GM21619 (cell line): Measurements from ENCODE around the gene LHFPL5.

Source experiments
- ATAC-seq: cut with Tn5 transposase; IDR thresholded peaks from one replicate; pipeline ENCODE4 v1.9.1; 2021; ENCODE audit not compliant: unreplicated experiment

The LHFPL5 gene

DNA sequence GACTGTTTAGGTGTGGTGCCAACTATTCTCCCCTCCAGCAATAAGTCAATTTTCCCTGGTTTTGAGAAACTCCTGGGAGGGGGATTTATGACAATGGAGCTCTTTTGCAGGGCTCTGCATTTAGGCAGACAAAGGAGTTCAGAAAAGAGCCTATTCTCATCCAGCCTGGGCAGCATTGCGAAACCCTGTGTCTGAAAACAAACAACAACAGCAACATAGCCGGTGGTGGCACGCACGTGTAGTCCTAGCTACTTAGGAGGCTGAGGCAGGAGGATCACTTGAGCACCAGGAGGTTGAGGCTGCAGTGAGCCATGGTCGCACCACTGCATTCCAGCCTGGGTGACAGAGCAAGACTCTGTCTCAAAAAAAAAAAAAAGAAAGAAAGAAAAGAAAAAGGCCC lies 14.5 kb upstream of the LHFPL5 start:
- ATAC-seq: no peak

DNA sequence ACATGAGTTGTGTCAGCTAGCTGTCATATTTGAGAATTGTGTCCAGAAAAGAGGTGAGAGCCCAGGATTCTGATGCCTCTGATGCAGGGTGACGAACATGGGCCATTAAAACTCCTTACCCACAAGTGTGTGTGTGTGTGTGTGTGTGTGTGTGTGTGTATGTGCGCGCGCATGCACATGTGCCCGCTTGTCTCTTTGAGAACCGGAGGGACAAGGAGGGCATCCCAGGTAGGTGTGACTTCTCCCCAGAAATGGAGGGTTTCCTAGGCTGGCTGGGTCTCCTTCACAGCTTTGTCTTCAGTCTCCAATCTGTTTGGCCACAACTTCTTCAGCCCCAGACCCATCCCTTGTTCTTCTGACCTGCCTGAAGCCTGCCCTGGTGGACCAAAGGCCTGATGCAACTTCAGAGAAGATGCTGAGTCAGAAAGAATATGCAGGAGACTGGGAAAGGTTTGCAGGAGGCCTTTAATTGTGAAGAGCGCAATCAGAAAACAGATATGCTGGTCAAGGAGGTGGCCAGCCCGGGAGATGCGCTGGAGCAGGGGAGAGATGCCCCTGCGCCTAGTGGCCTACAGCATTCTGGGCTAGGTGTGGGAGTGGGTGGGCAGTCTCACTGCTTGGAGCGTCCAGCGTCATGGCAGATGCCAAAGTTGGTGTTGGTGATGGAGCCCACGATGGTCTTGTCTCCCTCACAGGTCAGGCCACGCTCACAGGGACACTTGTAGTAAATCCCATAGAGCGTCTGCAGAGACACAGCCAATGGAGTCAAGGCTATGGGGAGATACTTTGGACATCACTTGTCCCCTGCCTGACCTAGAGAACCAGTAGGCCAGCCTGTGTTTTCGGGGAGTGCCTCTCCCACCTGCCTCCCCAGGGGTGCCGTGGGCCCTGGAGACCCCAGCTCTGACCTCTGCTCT lies 10.4 kb upstream of the LHFPL5 start:
- ATAC-seq: no peak

DNA sequence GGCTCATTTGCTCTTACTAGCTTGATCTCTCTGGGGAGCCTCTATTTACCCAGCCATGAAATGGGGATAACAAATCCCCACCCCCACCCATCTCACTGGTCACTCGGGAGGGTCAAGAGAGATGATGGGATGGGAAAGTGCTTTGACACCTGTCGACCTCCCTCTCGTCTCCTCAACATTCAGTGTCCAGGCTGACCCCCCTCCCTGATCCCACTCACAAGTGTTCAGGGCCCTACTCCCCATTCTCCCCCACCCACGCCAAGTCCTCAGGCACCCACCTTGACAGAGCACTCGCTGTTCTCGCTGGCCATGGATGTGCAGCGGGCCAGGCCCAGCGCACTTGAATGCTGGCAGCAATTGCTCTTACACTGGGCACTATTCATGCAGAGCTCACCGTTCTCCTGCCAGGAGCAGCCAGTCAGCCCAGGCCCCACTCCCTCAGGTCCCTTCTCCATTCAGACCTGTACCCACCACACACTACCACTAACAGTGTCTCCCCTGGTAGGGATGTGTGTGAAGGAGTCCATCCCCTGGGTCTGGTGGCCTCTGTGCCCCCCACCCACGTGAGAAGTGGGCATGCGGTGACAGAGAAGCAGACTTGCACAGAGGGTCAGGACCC lies 9.6 kb upstream of the LHFPL5 start:
- ATAC-seq: no peak

DNA sequence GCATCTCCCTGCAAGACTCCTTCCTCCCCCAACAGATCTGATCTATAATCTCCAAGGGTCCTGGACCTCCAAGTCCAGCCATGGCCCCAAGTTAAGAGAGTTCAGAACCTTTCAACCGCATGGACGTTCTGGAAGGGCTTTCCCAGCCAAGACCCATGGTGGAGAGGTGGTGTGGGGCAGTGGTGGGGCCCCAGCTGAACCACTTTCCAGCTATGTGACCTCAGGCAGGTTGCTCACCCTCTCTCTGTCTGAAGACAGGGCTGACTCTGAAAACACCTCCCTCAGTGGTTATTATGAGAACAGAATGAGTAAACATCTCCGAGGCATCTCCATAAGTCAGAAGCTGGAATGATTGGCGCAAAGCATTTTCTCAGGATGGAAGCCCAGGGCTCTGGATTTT lies 8.9 kb upstream of the LHFPL5 start:
- no peak for ATAC-seq

DNA sequence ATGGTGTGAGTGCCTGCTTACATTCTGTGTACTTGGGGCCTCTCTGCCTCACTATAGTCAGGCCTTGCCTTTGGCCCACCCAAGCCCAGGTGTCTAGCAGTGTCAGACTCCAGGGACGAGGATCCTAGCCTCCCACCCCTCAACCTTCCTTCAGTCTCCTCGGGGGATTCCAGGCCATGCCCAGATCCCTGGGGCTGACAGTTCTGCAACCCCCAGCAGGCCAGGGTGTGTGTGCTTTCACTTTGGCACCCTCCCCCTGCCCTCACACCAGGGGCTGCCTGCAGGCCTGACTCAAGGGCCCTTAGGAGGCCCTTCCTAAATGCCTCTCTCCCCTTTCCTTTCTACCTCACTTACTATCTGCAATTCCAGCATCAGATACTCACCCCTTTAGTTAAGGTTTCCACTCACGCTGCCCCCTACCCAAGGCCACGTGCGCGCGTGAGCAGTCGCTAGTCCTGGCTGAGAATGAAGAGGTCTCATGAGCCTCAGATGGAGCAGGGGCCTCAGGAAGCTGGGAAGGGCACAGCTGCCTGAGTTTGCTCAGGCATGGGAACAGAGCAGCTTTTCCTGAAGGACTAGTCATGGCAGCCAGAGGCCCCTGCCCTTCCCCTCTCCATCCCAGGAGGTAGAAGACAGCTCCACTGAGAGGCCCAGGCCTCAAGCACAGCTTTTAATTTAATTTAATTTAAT lies 7.2 kb upstream of the LHFPL5 start:
- no peak for ATAC-seq

DNA sequence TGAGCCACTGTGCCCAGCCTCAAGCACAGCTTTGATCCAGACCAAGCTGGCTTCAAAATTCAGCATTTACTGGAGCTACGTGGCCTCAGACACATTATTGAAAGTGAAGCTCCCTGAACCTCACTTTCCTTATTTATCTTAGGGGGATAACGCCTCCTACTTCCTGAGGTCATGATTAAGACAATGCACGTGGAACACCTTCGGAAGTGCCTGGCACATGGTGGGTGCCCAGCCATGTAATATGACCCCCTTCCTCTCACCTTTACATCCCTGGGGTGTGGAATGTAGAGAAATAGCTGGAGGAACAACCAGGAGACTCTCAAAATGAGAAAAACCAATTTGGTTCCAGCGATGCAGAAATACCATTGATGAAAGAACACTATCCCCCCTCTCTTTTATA lies 6.4 kb upstream of the LHFPL5 start:
- ATAC-seq: no peak

DNA sequence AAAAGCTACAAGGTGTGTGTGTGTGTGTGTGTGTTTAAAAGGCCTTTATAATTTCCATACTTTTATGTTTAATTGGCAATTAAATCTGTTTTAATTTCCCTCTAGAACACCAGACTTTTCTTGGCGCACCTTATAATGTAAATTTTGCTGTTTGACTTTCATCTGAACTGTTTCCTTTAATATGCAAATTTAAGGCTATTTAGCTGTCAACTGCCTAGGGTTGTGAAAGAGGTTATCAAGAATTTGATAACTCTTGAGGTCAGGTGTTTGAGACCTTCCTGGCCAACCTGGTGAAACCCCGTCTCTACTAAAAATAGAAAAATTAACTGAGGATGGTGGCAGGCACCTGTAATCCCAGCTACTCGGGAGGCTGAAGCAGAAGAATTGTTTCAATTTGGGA lies 4.0 kb upstream of the LHFPL5 start:
- ATAC-seq: no peak

DNA sequence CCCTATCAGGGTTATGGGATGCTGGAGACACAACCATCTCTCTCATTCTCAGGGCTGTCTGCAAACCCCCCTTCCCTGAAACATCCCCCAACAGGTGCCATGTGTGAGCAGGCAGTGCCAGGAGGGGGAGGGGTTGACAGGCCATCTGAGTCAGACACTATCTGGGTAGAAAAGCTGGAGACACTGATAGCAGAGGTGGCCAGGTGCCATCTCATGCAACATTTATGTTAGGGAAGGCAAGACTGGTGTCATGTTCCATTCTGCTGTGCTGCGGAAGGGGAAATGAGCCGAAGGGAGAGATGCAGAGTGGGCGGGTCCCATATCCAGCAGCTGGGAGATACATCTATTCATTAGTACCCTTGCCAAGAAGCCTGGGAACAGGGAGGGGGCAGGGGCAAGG lies 3.5 kb downstream of the LHFPL5 start:
- ATAC-seq: no peak

DNA sequence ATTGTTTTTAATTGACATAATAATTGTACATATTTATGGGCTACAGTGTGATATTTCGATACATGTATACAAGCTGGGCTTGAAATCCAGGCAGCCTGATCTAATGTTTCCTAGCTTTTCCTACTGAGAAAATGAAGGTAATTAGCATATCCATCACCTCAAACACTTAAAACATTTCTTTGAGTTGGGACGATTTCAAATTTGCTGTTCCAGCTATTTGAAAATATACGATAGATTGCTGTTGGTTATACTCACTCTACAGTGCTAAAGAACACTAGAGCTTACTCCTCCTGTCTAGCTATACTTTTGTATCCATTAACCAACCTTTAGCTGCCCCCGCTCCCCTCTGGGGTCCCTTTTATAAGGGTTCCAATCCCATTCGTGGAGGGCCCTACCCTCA lies 4.7 kb downstream of the LHFPL5 start:
- no peak for ATAC-seq

DNA sequence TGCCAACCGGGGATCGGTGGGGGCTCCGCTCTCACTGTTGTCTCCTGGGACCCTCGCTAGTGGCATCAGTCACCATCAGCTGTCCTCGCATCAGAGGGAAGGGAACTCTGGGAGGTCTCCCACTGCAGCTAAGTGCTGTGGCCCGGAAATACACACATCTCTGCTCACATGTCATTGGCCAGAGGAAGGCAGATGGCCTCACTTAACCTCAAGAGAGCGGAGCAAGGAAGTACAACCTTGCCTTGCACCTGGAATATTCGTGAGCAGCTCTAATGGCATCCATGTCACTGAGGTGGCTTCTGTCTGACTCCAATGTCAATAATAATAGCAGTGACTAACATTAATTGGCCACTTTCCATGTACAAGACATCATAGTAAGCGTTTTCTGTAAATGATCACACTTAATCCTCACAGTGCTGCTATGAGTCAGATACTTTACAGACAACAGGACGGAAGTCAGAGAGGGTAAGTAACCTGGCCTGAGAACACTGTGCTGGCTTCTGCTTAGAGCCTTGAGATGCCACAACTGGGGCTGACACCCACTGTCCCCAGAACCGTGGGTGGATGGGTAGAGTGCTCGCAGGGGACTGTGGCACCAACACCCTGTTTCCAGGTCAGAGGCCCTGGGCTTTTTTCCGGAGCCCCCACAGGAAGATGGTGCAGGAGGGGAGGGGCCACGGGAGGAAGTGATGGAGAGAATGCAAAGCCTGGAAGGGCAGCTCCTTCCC lies 6.0 kb downstream of the LHFPL5 start:
- ATAC-seq: no peak

DNA sequence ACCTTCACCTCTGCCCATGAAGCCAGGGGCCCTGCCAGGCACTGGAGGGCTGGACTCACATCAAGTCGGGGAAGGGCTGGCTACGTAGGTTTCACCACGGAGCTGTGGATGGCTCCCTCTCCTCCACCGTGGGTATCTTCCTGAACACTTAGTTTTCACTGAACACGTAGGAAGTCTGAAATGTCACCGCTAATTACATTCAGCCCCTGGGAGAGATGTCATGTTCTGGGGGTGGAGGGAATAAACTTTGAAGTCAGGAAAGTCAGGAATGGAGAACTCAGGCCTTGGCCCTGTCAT lies 6.5 kb downstream of the LHFPL5 start:
- ATAC-seq: no peak

DNA sequence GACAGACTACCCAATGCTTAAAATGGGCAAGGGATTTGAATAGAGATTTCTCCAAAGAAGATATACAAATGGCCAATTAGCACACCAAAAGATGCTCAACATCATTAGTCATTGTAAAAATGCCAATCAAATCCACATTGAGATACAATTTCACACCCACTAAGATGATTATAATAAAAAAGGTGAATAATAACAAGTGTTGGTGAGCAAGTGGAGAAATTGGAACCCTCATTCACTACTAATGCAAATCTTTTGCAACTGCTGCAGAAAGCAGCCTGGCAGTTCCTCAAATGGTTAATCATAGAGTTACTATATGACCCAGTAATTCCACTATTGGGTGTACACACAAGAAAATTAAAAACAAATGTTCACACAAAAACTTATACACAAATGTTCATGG lies 12.4 kb downstream of the LHFPL5 start:
- no peak for ATAC-seq

DNA sequence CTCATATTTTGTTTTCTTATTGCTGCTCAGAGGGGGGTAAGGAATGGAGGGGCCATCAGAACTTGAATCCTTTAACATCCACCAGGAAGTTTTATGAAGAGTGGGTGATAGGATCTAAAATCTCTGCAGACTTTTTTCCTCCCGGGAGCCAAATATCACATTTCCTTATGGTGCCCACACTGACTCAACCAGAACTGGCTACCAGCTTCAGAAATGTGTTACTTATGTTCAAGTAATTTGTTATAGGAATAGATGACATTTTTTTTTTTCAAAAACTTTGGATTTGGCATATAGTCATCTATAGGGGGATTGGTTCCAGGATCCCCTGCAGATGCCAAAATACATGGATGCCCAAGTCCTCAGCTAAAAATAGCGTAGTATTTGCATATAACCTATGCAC lies 18.4 kb downstream of the LHFPL5 start:
- ATAC-seq: no peak

DNA sequence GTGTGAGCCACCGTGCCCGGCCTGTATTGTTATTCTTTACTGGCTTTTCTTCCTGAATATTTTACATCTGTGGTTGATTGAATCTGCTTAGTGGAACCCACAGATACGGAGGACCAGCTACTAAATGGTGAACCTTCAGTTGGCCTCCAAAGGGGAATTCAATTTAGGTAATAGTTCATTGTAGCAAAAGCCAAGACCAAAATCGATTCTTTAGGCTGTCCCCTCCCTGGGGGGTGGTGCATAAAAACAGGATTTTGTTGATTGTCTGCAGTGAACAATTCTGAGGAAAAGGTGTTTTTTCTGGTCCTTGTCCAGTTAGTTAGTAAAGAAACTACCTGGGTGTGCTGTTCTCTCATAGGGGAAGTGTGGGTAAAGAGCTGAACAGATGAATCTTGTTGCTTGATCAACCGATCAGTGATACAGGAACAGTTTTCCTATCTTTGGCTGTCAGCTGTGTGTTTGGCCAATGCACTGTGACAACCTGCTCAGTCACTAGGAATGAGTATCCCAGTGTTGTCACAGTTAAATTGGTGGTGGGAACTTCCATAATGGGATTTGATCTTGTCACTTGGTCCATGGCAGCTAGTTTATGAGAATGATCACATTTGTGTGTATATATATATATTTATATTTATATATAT lies 19.5 kb downstream of the LHFPL5 start:
- ATAC-seq: no peak

DNA sequence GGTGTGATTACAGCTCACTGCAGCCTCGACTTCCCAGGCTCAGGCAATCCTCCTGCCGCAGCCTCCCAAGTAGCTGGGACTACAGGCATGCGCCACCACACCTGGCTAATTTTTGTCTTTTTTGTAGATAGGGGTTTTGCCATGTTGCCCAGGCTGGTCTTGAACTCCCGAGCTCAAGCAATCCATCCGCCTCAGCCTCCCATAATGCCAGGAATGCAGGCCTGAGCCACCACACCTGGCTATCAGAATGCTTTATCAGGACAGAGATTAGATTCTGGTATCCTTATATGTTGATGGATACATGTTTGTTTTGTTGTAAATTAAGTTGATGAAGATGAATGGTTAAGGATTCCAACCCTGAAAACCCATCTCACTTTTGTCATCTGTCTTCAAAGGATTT lies 24.2 kb downstream of the LHFPL5 start:
- ATAC-seq: no peak

DNA sequence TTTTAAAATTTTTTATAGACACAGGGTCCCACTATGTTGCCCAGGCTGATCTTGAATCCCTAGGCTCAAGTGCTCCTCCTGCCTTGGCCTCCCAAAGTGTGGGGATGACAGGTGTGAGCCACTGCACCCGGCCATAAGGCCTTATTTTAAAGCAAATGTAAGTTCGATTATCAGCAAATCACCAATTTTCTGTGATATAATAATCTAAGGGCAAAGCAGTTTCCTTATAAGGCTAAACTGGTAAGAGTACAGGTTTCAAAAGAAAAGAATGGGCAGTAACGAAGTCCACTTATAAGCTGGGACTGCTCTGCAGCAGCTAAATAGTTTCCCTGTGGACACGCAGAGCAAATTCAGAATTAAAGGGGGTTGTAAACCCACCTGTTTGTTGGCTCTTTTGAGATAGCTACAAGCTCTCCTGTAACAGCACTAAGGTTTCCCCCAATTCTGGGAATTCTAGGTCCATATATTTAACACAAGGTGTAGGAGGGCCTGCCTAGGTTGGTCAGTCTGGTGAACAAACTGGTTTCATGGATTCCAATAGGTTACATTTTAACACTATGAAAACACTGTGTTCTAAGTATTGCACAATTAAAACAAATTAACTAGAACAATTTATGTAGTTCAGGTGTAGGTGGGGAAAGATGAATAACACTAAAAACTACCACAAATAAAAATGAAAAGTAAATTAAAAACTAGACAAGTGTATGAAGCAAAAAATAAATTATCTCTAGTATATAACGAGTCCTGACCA lies 26.3 kb downstream of the LHFPL5 start:
- no peak for ATAC-seq

DNA sequence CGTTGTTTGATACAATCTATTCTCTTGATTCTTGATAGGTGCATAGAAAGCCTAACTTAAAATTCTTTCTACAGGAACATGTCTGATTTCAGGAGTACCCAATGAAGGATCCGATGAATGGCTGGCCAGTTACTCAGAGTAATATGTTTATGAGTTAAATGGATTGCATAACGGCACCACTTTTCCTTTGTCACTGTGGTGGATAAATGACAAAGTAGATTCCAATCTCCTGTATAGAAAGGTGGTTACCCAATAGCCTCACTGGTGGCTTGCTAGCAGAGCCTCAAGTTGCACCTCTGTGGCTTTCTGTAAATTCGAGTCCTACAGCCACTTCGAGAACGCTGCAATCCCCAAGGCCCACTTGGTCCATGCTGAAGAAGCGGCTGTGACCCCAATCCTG lies 28.4 kb downstream of the LHFPL5 start:
- ATAC-seq: no peak

DNA sequence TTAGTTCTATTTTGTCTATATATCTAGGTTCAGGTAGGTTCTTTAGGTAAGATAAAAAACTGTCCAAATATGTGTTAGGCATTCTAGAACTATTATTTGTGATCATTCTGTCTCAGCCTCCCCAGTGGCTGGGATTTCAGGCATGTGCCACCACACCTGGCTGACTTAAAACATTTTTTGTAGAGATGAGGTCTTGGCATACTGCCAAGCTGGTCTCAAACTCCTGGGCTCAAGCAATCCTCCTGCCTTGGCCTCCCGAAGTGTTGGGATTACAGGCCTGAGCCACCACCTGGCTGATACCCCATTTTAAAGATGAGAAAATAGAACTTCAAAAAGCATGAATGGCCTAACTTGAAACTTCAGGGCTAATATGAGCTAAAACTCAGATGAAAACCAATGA lies 33.9 kb downstream of the LHFPL5 start:
- no peak for ATAC-seq

DNA sequence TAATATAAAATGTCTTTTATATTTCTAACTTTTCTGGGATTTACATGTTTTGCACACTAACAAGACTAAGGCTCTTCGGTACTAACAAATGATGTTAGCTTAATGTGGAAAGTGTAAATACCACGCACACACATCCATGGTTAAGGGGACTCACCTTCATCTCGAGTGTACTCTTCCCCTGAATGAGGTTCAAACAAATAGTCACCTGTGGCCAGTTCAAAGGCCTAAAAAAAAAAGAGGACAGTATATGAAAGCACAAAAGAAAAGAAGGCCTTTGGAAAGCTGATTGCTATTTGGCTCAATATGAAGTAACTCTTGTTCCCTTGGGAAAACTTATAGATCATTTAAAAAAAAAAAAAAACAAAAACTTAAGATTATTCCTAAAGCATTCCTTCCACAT lies 37.2 kb downstream of the LHFPL5 start:
- no peak for ATAC-seq

DNA sequence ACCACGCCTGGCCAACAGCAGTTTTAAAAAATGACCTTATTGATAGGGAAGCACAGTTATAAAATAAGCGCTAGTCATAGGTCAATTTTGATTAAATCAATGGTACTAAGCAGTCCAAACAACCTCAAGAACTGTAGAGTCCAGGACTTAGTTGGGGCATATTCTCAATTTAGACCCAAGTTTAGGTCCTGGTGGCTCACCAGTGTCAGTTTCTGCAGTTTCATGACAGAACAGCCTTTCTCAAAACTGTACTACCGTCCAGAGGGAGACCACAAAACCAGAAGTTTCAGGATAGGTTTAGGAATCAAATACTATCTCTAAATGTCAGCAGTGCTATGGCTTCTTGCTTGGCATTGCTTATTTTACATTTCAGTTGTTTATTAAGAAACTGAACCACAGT lies 39.1 kb downstream of the LHFPL5 start:
- ATAC-seq: no peak
